Measurements from ENCODE around the gene SHQ1.

GRCh38 chr3:72804361-72804760, 43.9 kb downstream of the SHQ1 start:
- TF ChIP-seq CTCF (conservative IDR thresholded peaks at IDR 0.05) (no peak), EZH2 (IDR thresholded peaks at IDR 0.05; ENCODE audit: low read depth) (no peak)
